Prostate gland (tissue), 2 donors: ENCODE results near the gene ANKRD33.

Experiments
- CTCF ChIP-seq, 4 experiments: fragments of 200-600 bp in 2 of 4; fragments of 450-650 bp in 2 of 4; sonication (generic) in 2 of 4; IDR thresholded peaks; 1 replicate in 3 of 4; 2 replicates in 1 of 4; pipeline ENCODE4 v1.5.1; 2016 to 2019; ENCODE audit warnings: antibody characterized with exemption in 4 of 4, mild to moderate bottlenecking in 2 of 4, moderate library complexity in 2 of 4
- POLR2A ChIP-seq: fragments of 450-650 bp; IDR thresholded peaks from one replicate; pipeline ENCODE4 v1.6.1; 2016; ENCODE audit warnings: antibody characterized with exemption, mild to moderate bottlenecking
- POLR2AphosphoS5 ChIP-seq: sonication (generic); formaldehyde crosslinking; IDR thresholded peaks from one replicate; pipeline ENCODE4 v1.6.1; 2017; ENCODE audit warnings: antibody characterized with exemption

- TF ChIP-seq CTCF (IDR thresholded peaks at IDR 0.05) = no peak
- TF ChIP-seq POLR2A = no peak
- TF ChIP-seq POLR2AphosphoS5 = no peak
Measured at GRCh38 chr12:51869931-51870330, 18.0 kb upstream of the ANKRD33 start.
